ENCODE measurements around the gene ABCC3.

The ABCC3 gene

GRCh38 chr17:50634224-50634914 is at the start of gene ABCC3:
TSS of gene ABCC3 (plus strand) at chr17:50634881. CDS start at chr17:50634937, 56 bp downstream.
- DNase-seq (ENCODE audit: low spot score), result peak; percentile 50

GRCh38 chr17:50585346-50585745 is 49.3 kb upstream of the ABCC3 start:
- no peak for DNase-seq (ENCODE audit: low spot score)

- DNase-seq (ENCODE audit: low spot score), result no peak
Measured at GRCh38 chr17:50585891-50586290, 48.8 kb upstream of the ABCC3 start.

- DNase-seq (ENCODE audit: low spot score), result no peak
Measured at GRCh38 chr17:50586421-50587247, 48.0 kb upstream of the ABCC3 start.

GRCh38 chr17:50587571-50587970 is 47.1 kb upstream of the ABCC3 start:
- no peak for DNase-seq (ENCODE audit: low spot score)

GRCh38 chr17:50588391-50589049 is 46.2 kb upstream of the ABCC3 start:
- no peak for DNase-seq (ENCODE audit: low spot score)

GRCh38 chr17:50589095-50589705 is 45.5 kb upstream of the ABCC3 start:
- DNase-seq (ENCODE audit: low spot score), result no peak

- DNase-seq (ENCODE audit: low spot score), result no peak
Measured at GRCh38 chr17:50590946-50591737, 43.5 kb upstream of the ABCC3 start.

- peak; percentile 25 for DNase-seq (ENCODE audit: low spot score)
Measured at GRCh38 chr17:50593321-50593720, 41.4 kb upstream of the ABCC3 start.

- no peak for DNase-seq (ENCODE audit: low spot score)
Measured at GRCh38 chr17:50594128-50594823, 40.4 kb upstream of the ABCC3 start.

- no peak for DNase-seq (ENCODE audit: low spot score)
Measured at GRCh38 chr17:50594892-50595291, 39.8 kb upstream of the ABCC3 start.

- DNase-seq (ENCODE audit: low spot score), result no peak
Measured at GRCh38 chr17:50596191-50597037, 38.3 kb upstream of the ABCC3 start.

- no peak for DNase-seq (ENCODE audit: low spot score)
Measured at GRCh38 chr17:50598487-50598886, 36.2 kb upstream of the ABCC3 start.

GRCh38 chr17:50599606-50600005 is 35.1 kb upstream of the ABCC3 start:
- DNase-seq (ENCODE audit: low spot score), result no peak

GRCh38 chr17:50601823-50602375 is 32.8 kb upstream of the ABCC3 start:
- no peak for DNase-seq (ENCODE audit: low spot score)

- no peak for DNase-seq (ENCODE audit: low spot score)
Measured at GRCh38 chr17:50602836-50603235, 31.8 kb upstream of the ABCC3 start.

- DNase-seq (ENCODE audit: low spot score), result no peak
Measured at GRCh38 chr17:50603340-50603739, 31.3 kb upstream of the ABCC3 start.

- DNase-seq (ENCODE audit: low spot score), result no peak
Measured at GRCh38 chr17:50604513-50604912, 30.2 kb upstream of the ABCC3 start.

GRCh38 chr17:50605429-50605828 is 29.3 kb upstream of the ABCC3 start:
- no peak for DNase-seq (ENCODE audit: low spot score)

Measured in kidney tubule cell (primary cell).